ENCODE results near the gene WDR5B.

The WDR5B gene

GRCh38 chr3:122364490-122364889 lies 51.4 kb downstream of the WDR5B start:
- DNase-seq, result no peak

Data from amniotic stem cell (primary cell).